NCI-H774 (cell line): ENCODE results near the gene MCM3.

ENCODE experiments used
- DNase-seq: peaks from one replicate; lab custom pipeline; 2025; lab: John Stamatoyannopoulos, UW

The MCM3 gene

DNA sequence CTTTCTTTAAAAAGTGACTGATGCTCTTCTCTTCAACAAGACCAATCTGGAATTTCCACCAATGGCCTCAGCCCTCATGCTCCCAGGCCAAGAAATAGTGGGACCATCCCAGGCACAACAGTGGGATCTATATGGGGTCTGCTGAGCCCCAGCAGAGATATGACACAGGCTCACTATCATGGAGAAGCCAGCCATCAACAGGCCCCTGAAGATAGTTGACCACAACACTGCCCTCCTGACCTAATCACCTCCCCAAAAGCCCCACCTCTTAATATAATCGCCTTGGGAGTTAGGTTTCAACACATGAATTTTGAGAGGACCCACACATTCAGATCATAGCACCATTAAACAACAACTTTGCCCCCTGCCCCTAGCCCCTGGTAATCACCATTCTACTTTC is 16.8 kb upstream of the MCM3 start:
- DNase-seq = no peak

DNA sequence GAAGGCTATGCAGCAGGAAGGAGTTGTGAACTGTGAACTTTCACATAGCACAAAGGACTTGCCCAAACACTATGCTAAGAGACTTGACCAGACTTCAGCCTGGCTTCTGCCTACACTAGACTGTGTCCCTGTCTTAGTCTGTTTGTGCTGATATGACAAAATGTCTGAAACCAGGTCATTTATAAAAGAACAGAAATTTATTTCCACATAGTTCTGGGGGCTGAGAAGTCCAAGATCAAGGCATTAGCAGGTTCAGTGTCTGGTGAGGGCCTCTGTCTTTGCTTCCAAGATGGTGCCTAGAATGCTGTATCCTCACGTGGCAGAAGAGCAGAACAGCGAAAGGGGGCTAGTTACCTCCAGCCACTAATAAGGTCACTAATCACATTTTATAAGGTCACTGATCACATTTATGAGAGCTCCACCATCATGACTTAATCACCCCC is 16.0 kb upstream of the MCM3 start:
- no peak for DNase-seq

DNA sequence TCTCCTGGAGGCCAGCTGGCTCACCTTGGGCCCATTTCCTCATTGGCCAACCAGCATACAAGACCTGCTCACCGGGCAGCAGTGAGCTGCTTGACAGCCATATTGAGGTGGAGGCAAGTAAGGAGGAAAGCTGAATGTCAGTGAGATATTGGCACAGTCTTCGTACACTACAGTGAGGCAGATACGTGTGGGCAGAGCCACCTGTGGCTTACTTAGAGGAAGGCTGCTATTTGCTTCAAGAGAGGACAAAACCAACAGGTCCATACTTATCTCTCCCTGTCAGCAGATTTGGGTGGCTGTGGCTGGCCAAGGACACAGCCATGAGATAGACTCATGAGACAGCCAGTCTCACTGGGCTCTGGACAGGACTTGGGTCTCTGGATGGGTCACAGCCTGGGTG is 15.1 kb upstream of the MCM3 start:
- DNase-seq = no peak

DNA sequence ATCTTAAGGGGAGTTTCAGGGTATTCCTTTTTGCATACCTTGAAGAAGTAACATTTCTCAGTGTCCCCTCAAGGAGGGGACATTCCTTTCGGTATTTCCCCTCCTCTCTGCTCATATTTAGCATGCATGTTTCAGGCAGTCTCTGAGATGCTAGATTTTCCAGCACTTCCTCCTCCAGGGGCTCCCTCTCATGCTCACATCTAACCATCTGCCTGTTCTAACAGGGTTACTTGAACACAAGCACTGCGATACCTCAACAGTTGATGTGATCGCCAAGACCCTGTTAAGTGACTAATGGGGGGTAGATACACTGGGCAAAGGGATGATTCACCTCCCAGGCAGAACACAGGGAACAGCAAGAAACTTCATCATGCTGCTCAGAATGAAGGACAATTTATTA is 12.9 kb upstream of the MCM3 start:
- no peak for DNase-seq

DNA sequence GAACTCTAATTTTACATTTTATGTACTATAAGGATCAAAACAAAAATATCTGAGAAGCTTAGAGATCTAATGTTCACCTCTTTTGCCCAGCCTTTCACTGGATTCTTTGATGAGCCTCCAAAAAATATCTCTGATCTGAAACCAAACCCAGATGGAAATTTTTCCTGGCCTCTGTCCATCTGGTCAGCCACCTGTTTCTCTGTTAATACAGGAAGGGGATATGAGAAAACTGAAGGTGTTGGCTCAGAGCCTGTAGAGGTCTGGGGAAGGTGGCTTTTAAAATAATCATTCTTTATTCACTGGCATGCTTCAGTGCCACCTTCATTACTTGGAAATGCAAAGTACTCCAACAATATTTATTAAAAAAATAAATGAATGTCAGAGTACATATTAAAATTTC is 8.5 kb upstream of the MCM3 start:
- peak; percentile 13 for DNase-seq

DNA sequence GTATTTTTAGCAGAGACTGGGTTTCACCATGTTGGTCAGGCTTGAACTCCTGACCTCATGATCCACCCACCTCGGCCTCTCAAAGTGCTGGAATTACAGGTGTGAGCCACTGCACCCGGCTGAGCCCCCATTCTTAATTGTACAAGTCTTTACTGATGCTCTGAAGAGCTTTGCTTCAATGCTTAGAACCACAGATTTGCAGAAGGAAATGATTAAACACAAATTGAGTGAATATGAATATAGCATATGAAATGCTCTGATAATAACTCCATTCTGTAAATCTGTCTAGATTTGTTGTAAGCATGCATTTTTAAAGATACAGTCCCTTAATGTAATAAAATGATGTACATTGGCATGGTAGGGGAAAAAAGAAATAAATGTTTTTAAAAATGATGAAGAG is 4.3 kb upstream of the MCM3 start:
- no peak for DNase-seq

DNA sequence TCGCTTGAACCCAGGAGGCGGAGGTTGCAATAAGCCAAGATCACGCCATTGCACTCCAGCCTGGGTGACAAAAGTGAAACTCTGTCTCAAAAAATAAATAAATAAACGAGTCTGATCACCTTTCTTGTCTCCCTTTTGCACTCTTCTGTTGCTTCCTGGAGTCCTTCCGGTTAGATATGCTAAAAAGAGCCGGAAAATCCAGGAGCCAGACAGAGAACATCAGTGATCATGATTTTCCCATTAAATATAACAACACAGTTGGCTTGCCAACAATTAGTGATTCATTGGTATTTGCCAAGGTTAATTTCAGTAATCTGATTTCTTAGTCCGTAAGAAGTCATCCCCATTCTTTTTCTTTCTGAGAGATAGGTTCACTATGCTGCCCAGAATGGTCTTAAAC is 3.7 kb upstream of the MCM3 start:
- DNase-seq = no peak

DNA sequence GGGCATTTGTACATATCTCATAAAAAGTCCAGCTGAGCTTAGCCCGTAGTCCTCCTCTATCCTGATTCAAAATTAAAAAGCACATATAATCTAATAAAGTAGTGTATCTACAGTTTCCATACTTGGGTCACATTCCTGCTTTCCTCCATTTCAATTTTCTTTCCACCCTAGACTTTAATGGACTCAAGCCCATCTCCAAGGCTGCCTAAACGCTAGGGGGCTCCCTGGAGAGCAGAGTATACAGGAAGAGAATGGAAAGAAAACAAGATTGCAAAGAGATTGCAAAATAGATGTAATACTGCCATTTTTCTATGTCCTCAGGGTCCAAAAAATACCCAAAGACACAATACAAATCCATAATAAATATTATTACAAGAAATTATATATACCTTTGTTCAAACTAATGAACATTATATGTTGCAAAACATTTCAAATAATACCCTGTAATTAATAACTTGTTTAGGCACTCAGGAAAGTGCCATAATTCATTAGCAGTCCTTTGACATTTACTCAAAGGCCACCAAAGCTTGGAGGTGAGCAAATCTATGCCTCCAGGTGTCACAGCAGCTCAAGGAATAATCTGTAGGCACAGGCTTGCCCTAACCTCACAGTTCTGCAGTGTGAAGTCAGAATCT is 2.4 kb upstream of the MCM3 start:
- DNase-seq = peak; percentile 23

DNA sequence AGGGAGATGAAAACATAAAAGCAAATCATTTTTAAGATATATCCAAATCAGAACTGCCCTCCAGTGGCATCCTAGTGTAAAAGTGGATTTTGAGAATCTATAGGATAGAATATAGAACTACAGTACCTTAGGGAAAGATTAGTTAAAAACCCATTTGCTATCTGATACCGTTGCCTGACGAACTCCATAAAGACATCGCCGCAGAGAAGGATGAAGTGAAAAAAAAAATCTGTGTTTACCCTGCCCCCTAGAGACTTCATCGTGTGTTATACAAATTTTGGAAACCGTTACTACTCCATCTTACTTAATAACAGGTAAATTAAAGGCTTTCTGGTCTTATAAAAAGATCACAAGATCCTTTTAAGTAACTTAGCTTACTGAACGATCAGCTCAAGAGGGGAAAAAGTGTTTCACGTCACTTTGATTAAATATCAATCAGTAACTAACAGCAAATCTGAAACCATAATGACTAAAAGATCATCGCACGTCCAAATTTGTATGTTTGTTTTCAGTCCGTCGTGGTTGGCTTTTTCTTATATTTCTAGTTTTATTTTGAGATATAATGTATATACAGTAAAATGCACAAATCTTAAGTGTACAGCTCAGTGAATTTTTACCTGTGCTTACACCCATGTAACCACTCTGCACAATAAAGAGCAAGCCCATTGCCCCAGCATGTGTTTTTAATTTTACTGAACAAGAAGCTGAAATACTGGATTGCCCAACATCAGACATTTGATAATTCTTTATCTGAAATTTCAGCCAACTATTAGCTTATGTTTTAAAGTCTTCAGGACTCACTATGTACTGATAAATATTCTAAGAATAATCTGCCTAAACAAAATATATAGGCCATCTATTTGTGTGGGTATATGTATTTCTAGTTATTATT is 881 bp upstream of the MCM3 start:
- no peak for DNase-seq

DNA sequence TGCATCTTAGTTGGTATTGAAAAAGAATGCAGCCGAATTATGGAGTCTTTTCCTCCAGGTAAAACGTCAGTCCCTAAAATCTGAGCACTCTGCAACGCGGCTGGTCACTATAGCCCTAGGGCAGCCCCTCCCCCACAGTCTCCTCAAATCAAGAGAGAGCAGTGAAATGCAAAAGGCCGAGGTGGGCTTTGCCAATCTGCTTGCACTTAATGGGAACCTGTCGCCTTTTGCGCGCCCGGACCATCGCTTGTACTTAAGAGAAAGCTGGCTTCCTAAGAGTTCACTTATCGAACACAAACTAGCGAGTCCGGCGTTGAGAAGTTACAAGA is 447 bp downstream of the MCM3 start:
- DNase-seq = peak; percentile 47

DNA sequence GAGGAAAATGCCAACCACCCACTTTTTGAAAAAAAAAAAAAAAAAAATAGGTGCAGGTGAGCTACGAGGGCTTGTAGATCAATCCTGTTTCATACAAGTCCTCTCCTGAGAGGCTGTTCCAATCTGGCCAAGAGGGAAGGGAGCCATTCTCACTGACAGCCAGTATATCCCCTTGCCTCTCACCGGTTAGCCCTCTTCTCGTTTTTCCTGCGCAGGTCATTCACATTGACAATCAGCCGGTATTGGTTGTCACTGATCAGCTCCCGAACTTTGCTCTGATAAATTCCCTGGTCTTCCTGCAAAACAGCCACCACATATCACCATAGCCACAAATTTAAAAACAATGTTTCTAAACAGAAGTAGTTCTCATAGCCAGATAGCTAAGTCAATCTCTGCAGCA is 1.4 kb downstream of the MCM3 start:
- DNase-seq = no peak

DNA sequence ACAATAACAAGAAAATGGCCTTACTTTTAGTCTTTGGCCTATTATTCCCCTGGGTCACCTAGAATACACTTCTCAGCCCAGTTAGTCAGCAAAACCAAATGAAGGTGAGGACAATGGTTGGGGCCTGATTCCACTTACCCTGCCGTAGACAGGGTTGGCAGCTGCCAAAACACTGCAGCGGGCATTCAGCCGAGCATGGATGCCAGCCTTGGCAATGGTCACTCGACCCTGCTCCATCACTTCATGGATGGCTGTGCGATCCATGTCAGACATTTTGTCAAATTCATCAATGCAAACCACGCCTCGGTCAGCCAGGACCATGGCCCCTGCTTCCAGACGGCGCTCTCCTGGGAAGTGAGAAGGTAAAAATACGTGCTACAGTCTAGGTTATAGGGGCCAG is 8.4 kb downstream of the MCM3 start:
- DNase-seq = no peak

DNA sequence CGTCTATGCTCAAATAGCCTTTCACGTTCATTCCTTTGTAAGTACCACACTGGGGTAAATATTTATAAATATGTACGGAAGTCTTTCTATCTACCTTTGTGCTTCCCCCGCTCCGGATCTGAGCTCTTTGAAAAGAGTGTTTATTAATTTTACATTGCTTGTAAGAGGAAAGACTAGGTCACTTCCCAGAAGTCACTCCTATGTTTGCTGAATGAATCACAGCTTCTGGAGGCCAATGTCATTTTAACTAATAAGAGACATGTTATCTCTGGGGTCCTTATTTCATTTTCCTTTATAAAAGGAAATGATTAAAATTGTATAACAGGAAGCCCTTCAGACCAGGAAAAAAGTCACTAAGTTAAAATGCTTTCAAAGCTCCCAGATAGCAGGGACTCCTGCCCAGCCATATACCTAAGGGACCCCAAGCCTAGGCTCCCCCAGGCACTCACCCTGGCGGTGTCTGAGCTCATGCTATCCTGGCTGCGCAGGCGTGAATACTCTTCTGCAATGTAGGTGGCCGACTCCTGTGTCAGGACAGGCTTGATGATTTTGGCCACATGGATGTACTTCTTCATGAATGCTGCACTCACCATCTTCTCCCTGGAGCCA is 12.6 kb downstream of the MCM3 start:
- DNase-seq = no peak

DNA sequence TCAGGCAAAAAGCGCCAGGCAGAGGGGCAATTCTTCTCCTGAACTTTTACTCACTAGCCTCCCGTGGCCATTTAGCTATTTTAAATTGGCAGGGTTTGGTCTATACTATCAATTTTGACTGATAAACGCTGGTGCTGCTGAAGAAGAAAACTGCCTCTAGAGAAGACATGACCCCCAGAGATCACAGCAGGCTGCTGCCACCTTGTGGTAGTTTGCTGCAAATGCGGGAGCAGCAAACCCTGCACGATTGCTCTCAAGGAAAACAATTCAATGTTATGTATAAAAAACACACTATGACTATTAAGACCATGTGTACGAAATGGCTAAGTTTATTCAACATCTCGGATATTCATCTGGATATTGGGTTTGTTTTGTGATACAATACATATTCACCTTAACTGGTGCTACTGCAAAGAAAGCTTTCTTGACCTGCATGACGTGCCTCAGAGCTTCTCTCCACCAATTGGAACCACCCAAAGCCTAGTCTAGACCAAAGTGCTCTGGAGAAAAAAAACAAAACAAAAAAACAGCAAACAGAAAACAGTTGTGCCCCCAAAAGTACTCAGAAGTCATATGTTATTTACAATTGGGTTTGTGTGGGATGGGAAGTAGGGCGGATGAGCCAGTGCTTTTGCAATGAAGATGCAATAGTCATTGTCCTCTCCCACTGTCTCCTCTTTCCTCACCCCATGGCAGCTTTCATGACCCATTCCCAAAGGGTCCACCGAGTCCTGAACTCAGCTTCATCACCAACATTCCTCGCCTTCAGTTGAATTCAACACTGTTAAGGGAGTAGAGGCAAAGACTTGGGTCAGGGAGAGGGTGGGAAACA is 20.6 kb downstream of the MCM3 start:
- DNase-seq = peak; percentile 6

DNA sequence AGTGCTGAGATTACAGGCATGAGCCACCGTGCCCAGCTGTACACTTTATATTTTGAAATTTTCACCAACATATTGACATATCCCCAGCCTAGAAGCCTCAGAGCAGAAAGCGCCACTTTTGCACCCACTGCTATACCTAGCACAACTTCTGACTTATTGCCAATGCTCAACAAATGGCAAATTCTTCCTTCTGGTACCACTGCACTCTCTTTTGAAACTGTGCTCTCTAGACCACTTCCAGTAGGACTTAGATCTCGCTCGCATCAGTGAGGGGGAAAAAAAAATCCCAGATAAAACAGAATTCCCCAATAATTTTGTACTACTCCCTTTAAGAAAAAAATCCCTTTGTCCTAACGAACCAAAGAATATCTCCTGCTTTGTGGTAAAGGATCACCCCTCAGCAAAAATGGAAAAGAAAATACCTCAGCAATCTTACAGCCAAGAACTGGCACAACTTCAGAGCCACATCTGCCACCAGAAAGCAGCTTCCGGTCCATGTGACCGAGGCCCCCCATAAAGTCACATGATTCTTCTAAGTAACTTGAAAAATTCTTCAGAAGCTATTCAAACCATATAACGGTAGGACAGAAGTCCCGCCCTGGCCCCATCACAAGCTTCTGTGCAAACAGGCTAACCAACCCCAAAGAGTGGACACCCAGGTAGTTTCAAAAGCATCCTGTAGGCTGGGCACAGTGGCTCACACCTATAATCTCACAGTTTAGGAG is 21.8 kb downstream of the MCM3 start:
- no peak for DNase-seq

DNA sequence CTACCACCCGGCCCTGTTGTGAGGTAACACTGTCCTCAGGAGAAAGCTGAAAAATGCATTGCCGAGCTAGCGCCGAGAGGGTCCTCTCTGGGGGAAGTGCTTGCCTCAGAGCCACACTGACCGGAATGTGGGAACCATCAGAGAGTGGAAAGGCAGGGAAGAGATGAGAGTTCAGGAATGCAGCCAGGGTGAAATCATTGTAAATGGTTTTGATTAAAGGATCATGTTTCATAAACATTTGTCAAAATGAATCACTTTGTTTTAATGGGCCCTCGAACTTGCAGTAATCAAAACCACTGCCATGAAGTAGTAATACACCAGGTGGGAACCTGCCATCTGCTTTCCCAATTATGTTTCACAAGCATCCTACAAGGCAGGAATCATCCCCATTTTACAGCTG is 23.3 kb downstream of the MCM3 start:
- DNase-seq = no peak

DNA sequence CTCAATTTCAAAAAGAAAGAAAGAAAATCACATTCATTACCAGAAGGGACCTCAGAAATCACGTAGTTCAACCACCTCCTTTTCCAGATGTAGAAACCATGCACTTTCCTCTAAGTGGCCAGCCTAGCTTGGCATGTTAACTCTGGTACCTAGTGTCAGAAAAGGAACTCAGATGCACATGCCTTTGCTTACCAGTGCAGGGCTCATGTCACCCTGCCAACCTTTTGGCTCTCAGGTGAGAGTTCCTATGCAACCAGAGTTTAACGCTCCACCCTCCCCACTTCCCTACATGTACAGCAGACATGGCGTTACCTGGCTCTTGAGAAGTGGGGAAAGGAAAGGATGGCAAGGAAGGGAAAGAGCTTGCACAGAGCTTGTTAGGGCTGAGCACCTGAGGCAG is 23.9 kb downstream of the MCM3 start:
- no peak for DNase-seq

DNA sequence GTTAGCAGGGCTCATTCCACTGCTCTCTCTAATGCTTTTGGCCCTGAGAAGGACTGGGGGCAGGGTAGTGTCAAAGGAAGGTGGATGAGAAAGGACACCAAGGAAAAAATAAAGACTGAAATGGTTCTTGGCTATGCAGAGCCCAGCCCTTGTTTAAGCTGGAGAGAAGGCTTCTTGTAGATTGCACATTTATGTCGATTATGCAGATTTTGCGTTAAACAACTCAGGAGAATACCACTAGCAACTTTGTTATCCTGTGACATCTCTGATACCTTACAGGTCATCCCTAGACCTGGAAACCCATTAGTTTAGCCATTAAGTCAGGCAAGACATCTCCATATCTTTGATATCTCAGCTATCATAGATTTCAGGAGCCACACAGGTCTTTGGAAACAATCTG is 29.1 kb downstream of the MCM3 start:
- no peak for DNase-seq

DNA sequence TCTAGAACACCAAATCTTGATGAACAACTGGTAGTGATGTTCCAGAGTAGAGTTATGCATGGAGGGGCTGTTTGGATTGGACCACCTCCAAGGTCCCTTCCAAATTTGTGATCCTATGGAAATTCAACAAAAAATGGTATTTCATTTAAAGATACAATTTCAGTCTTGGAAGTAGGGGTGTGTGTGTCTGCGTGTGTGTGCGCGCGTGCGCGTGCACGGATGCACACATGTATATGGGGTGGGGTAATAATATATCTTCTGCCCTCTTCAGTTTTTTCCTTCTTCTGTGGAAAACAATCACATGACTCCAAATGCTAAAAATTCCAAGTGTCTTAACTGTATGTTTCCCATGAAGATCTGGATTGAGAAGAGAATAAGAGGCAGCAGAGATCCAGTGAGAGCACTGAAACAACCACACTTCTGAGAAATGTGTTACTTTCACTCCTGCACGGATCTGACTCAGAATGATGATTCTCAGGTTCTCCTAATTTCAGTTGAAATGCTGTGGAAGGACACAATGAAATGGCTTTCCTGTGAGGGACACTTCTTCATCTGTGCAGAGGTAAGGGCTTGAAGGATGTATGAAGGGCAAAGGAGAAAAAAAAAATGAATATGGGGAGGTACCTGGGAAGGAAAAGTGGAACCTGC is 29.7 kb downstream of the MCM3 start:
- DNase-seq = no peak

DNA sequence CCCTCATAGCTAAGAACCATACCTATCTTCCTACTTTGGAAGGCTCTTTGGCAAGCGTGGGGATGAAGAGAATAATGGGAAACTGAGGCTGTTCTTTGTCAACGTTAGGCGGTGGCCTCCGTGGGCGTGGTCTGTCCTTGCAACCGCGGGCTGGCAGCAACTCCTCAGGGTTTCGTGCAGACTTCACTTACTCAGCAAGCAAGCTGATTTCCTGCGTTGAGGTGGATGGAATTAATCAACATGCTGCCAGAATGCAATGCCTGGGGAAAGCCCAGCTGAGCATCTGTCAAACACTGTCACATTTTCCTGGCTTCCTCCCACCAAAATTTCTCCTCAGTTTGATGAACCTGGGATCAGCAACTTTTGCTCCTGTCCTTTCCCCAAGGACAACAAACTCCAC is 31.0 kb downstream of the MCM3 start:
- DNase-seq = no peak

DNA sequence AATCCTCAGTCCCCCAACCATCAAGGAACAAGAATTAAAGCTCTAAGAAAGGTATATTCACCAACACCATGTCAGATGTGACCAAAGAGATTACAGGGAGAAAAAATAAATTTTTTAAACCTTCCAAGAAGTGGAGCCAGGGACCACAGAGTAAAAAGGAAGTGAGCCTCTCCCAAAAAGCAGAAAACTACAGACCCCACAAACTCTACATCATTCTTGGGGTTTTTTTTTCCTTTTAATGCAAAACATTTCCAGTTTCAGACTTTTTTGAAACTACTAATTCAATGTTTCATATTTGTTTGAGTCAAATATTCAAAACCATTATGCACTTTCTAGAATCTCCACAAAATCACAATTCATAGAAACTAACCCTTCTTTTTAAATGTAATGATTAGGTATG is 33.4 kb downstream of the MCM3 start:
- no peak for DNase-seq
